HG03135 (cell line): ENCODE measurements around the gene LTN1.
A peak's percentile ranks its signal among the peaks of the same experiment; 100 is the strongest.

ENCODE experiments used
- ATAC-seq: cut with Tn5 transposase; IDR thresholded peaks from one replicate; pipeline ENCODE4 v1.9.1; 2021; ENCODE audit warnings: mild to moderate bottlenecking, moderate library complexity; ENCODE audit not compliant: unreplicated experiment

LTN1 gene

DNA sequence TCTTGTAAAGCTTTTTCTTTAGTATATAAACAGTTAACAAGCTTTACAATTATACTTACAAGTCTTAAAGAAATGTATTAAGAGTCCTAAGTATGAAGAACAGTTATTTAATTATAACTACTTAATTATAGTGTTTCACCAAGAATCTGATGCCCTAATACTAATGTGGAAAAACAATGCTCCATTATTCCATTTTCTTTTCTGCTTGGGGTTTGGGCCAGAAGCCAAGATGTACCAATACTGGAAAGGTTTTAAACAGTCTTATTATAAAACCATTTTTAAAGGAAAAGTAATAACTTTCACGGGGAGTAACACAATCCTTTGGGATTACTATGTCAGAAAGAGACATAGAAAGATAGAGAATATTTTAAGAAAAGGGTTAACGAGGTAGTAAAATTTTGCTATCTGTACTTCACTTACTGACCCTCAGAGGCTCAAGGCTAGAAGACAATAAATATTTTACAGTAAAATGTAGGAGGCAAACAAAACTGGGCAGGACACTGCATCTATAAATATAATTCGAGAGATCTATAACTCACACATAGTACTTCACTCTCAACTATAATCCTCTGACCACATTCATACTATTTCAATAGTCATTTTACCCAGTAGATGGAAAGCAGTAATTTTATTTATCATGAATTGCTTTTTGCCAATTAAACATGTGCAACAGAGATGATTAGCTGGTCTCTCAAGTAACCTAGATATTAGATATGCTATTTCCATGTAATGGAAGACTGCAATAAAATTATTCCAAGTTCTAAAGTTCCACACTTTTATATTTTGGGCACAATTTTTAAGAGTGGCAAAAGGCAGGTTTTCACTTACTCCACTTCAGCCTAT is 63.9 kb downstream of the LTN1 start:
- no peak for ATAC-seq

DNA sequence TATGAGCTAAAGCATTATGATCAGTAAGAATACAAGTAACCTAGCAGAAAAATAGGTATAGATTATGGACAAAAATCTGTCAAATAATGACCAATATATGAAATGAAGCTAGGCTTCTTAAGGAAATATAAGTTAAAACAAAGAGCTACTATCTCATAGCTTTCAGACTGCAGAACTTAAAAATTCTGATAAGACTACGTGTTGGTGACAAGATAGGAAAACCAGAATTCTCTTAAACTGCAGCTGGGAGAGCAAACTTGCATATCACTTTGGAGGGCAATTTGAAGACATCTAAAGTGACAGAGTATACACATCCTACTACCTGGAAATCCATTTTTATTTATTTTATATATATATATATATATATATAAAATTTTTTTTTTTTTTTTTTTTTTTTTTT is 65.5 kb downstream of the LTN1 start:
- no peak for ATAC-seq

DNA sequence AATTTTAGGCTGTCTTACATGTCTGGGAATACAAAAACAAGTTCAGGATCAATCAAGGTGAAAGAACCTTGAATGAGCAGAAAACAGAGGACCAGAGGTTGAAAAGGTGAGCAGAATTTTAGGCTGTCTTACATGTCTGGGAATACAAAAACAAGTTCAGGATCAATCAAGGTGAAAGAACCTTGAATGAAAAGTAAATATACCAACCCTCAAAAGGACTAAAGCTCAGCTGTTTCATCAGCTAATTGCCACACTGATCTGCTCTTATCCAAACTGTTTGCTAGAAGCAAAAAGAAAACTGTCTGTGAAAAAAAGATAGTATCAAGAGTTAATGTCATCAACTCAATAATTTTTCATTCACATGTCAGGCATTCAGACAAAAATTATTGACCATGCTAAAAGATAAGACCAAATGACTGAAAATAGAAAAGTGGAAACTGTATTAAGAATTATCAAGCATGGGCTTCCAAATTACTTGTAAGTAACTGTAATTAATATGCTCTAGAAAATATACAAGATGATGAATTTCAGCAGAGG is 69.2 kb downstream of the LTN1 start:
- no peak for ATAC-seq

DNA sequence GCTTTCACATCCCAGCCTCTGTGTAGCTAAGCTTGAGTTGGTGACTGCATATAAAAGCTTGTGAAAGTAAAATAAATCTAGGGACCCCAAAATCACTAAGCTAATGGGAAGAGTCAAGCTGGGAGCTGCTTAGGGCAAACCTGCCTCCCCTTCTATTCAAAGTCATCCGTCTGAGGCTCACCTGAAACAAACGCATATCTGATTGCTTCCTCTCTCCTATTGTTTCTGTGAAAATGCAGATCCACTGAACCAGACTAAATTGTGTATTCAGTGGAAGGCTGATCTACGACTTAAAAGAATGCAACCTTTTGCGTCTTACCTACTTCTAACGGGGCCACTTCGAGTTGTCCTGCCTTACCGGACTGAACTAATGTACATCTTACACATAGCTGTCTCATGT is 70.3 kb downstream of the LTN1 start:
- ATAC-seq, result no peak

DNA sequence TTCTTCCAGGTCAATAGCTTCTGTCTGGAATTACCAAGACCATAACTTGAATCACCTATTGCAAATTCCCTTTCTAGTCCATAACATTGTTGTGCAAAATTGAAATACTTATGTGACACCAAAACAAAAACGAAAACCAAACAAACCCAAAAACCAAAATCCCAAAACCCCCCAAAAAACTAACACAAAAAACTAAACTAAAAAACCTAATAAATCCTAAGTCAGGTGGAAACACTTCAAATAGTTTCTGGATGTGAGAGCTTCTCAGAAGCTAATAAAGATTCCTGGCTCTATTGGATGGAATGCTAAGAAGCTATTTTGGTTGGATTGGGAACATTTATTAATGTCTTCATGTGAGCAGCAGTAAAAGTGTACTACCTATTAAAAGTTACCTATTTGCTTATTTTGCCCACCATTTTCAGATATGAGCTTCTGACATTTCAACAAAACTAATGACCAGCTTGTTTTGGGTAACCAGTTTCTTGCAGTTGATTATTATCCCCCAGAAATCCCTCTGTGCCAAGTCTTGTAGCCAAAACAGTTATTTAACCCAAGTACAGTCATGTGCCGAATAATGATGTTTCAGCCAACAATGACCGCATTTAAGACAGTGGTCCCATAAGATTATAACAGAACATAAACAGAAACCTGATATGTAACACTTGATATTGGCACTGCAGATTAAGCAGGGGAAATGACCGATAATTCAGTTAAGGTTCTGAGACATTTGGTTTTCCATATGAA is 76.4 kb downstream of the LTN1 start:
- no peak for ATAC-seq

DNA sequence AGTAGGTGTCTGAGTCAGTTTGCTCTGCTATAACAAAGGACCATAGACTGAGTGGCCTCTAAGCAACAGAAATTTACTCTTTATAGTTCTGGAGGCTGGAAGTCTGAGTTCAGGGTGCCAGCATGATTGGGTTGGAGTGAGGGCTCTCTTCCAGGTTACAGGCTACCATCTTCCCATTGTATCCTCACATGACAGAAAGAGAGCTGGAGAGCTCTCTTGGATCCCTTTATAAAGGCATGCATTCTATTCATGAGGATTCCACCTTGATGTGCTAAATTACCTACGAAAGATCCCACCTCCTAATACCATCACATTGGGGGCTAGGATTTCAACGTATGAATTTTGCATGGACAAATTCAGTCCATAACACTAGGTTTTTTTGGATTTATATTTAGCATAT is 79.6 kb downstream of the LTN1 start:
- ATAC-seq, result no peak

DNA sequence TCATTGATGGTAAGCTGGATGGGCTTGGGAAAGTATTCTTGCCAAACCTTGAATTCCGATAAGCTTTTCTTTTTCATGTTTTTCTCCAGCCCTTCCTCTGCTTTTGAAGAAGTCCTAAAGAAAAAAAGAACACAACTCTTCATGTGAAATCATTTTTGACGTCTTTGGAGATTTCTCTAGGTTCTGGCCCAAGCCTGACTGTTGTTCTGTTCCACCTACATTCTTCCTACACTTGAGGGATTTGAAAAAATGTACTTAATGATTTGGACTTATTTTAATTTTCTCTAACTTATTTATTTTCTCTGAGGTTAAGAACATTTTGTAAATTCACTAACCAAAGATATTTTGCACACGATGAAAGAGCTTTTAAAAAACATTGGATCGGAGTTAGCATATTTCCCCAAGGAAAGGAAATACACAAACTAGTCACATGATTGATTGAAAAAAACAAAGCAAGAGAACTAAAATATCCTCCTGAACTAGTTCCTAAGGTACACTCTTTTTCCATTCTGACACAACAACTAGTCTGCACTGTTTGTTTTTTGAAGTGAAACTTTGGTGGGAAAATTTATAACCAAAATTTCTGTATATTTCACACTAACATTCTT is 82.3 kb downstream of the LTN1 start:
- ATAC-seq, result no peak

DNA sequence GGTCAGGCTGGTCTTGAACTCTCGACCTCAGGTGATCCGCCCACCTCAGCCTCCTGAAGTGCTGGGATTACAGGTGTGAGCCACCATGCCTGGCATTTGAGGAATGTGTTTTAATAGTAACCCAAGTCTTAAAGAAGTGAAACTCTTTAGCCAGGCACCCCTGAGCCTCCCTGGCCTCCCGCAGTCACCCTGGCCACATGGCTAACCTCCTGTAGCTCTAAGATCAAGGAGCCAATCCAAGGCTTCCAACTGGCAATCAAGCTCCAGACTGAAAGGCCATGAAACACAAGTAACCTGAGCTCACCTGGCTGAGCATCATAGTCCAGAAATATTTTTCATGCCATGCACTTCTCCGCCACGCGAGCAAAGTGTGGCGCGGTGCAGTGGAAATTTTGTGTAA is 84.3 kb downstream of the LTN1 start:
- ATAC-seq, result no peak

DNA sequence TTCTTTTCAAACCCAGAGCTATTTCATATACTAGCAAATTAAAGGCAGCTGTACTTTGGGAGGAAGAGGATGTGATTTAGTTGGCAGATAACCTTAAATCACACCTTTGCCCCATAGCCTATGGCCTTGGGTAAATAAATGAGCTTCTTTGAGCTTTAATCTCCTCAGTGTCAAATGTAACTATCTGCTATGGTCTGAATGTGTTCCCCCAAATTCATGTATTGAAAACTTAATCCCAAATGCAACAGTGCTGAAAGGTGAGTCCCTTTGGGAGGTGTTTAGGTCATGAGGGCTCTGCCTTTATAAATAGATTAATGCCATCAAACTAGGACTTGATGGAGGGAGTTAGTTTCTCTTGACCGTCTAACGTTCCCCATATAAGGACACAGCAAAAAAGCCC is 85.8 kb downstream of the LTN1 start:
- no peak for ATAC-seq

DNA sequence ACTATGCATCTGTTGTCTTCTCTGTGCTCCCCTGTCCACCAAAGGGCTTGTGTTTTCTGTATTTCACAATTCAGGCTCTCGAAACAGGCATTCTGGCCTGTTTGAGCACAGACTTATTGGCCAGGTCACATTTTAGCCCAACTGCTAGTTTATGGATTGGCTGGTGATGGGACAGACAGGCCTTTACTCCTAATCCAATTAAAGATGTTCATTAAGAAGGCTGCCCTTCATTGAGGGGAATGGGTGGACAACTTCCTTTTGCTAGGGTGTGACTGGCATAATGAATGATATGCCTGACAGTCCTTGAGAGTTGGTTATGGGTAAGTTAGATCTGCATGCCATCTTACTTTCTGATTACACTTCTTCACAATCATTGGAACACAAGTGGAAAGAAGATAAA is 86.4 kb downstream of the LTN1 start:
- no peak for ATAC-seq

DNA sequence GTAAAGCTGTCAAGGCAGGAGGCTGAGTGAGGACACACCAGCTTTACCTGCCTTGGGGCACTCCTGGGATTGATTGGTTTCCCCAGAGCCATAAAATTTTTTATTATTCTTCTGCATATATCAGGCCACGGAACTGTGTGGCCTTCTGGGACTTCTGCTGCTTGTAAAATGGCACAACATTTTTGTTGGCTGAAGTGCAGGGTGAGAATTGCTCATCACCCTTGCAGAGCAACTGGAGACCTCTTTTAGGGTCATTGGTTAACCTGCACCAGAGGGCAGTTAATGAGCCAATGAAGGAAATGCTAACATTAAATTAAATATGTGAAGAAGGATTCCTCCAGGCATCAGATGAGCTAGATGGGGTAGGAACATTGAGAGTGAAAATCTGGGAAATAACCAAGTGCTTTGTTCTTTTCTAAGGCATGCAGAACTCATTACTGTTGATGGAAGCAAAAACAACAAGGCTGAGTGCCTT is 87.7 kb downstream of the LTN1 start:
- ATAC-seq, result no peak

DNA sequence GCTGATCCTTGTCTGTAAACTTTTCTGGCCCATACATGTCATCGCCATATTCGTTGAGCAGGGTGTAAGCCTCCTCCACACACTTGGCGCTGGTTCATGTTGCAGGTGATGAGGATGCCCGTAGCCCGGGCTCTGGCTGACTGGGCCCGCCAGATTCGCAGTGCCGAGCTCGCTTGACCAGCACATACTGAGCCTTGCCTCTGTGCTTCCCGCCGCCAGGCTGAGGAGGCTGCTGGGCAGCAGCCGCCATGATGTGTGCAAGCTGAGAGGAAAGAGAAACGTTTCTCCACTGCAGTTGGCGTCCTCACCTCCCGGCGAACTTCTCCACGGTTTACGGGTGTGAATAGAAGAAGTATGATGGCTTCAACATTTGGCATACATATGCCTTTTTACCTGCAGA is 89.2 kb downstream of the LTN1 start:
- no peak for ATAC-seq

DNA sequence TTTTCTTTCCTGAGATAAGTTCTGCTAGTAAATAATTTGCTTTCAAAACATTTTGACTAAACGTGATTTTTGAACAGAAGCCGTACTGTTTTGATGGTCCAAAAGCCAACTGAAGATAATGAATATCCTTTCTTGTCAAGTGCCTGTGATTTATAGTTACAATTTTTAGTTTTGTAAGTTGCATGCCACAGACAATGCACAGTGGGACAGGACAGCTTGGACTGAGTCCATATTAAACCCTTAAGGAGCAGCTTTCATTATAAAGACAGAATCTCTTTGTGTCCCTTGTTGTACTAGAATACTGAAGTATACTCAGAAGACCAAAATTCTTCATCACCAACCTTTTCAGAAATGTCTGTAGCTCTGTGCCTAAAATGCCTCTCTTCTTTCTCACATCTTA is 92.2 kb downstream of the LTN1 start:
- no peak for ATAC-seq

DNA sequence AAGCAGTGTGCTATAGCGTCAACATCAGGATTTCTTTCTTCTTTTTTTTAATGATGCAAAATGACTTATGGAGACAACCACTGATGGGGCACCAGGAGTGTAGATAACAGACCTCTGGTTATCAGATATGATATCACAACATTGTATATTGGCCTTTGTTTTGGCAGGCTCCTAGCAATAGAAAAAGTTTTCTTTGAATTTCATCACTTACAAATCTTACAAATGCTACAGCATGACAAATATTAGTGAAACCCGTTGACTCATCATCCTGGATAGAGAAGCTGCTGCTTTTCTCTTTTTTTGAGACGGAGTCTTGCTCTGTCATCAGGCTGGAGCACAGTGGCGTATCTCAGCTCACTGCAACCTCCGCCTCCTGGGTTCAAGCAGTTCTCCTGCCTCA is 92.9 kb downstream of the LTN1 start:
- ATAC-seq, result no peak

DNA sequence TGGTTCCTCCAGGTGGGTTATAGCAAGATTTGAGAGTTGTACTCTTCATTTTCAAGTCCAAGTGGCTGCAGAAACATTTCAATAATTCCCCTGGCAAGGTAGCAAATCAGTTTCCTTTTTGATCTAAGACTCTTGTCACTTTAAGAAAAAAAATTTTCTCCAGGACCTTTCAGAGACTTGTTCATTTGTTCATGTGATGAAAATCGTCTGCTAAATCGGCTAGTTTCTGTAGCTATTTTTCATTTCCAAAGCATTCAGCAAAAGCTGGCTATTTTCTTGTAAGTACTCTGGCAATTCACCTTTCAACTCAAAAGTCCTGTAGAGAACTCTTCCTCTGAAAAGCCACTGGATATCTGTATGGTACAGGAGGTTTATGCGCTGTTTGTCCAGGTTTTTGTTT is 93.5 kb downstream of the LTN1 start:
- ATAC-seq, result no peak

DNA sequence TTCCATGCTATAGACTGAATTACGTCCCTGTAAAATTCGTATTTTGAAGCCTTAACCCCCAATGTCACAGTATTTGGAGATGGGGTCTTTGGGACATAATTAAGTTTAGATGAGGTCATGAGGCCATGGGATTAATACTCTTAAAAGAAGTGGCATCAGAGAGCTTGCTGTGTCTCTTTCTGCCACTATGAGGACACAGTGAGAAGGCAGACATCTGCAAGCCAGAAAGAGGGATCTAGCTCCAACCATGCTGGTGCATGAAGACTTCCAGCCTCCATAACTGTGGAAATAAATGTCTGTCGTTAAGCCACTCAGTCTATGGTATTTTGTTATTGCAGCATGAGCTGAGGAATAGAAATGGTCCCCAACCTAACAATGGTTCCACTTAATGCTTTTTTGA is 99.0 kb downstream of the LTN1 start:
- ATAC-seq, result no peak

DNA sequence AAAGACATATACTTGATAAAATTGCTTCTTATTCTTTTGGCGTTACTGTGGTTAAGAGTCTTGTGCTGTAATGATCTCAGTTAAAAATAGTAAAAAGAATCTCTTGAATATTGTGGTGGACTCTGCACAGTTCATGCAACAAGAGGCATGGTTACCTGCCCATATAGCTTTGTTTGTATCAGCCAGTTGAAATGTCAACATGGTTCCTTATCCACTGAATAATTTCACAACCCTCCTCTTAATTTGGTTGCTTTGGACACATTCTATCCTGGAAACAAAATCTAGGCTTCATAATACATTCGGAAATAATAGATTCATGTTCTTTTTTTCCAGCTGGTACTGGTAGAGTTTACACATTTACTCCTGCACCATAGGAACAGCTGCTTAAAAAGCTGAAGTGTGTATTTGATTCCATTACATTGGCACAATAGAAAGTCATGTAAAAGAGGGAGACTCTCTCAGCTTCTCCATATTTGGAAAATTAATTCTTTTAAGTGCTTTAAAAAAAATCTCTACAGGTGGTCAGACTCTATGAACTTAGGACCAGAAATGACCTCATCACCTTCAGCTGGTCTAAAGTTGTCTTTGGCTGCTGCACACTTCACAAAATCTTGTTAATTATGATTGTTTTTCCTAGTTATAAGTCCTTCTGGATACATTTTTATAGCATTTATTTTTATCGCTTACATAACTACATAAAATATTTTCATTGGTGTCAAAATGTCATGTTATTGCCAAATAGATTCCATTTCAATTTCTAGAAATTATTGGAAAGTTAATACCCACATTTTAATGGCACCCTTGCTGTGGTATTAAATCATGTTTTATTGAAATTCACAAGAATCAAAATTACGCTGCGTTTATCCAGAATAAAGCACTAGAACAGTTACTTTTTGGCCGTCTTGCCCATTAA is 100.2 kb downstream of the LTN1 start:
- no peak for ATAC-seq

DNA sequence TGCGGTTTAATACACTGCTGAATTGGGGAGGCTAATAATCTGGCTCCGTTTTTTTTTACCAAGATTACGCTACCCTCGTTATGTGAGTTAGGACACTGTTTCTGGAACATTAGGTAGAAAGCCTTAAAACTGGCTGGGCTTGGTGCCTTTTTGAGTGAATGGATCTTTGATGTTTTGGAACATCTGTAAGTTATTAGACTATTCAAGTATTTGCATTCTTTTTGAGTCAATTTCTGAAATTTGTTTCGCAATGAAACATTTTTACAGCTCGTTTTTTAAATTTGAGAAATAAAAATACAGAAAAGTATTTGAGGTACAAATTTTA is 106.9 kb downstream of the LTN1 start:
- no peak for ATAC-seq

DNA sequence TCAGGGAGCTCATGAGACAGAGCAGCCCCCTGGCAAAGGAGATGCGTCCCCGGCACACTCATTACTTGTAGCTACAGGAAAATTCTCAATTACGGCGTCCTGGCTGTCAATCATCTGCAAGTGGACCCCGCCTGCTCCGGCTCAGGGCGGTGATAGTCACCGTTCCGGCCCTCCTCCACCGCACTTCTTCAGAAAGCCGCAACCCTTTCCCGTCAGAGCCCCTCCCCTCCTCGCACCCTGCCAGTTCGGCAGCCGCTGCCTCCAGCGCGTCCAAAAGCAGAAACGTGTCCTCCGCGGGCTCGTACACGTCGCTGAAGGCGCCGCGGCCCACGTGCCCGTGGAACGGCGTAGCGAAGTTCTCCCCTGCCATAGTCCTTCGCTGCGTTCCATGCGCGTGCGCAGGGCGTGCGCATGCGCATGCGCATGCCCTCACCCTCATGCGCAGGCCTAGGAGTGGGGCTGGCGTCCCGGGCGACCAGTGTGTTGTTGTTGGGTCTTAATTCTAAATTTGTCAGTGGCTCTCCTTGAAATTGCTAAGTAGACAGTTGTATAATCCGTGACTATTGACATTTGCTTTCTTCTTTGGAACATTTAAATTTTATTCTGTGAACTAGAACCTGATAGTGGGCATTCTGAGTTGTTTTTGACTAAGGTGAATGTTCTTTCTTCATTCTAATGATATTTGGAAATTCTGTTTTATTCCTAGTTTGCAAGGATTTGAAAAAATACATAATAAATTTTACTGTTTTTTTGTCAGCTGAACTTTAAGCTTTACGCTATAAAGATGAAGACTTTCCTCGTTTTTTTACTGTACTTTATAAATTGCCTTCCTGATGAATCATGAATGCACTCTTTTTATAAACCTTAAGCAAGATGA is 107.5 kb downstream of the LTN1 start:
- peak; percentile 98 for ATAC-seq

DNA sequence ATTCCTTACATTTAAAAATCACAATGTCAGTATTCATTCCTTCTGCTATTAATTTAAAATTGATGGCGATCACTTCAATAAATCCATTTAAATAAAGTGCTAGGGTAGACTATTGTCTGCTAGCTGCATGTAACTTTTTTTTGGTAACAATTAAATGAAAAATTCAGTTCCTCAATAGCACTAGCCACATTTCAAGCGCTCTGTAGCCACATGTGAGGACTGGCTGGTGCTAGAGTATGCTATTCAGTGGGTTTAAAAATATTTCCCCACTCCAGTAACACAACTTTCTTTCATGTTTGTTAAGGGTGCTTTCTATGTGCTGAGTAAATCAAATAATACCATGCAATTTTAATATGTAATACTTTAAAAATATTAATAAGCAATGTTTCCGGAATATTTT is 108.2 kb downstream of the LTN1 start:
- ATAC-seq, result no peak
